Activated CD4-positive, alpha-beta T cell treated with anti-CD3 and anti-CD28 coated beads, Interleukin-10, Interleukin-2, amounts not matched to agents 100 ng/mL and 50 ng/mL, durations not matched to agents 16 hours and 8 hours (primary cell): ENCODE results near the gene BGLAP.

ENCODE experiments used
- DNase-seq: peaks from one replicate; pipeline ENCODE4 v3.0.0-alpha.2; 2020

Gene BGLAP

GRCh38 chr1:156228501-156228900 is 13.5 kb upstream of the BGLAP start:
- DNase-seq: no peak

DNA sequence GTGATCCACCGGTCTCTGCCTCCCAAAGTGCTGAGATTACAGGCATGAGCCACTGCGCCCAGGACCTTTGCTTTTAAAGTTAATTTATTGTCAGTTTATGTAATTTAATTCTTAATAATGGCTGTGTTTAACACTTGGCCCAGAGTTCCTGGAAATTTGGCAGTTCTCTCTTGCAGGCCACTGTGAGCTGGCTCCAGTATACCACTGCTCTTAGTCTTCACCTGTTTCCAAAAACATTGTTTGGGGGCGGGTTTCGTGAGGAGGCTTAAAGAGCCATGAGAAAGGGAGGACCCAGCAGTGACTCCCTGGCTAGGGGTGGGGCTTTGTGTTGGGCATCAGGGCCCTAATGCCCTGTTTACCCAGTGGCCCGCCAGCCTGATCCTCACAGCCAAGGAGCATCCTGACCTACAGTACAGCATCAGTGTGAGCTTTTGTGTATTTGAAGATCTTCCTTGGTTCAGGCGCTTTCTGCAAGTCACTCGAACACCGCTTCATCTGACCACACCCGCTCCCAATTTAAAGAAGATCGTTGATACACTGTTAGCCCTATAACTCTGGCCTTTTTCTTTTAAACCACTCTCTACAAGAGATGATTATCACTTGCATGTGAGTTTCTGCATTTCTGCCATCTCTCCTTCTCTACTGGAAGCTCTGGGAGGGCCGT is 12.0 kb upstream of the BGLAP start:
- DNase-seq: no peak

GRCh38 chr1:156230473-156230837 is 11.5 kb upstream of the BGLAP start:
- DNase-seq: no peak

DNA sequence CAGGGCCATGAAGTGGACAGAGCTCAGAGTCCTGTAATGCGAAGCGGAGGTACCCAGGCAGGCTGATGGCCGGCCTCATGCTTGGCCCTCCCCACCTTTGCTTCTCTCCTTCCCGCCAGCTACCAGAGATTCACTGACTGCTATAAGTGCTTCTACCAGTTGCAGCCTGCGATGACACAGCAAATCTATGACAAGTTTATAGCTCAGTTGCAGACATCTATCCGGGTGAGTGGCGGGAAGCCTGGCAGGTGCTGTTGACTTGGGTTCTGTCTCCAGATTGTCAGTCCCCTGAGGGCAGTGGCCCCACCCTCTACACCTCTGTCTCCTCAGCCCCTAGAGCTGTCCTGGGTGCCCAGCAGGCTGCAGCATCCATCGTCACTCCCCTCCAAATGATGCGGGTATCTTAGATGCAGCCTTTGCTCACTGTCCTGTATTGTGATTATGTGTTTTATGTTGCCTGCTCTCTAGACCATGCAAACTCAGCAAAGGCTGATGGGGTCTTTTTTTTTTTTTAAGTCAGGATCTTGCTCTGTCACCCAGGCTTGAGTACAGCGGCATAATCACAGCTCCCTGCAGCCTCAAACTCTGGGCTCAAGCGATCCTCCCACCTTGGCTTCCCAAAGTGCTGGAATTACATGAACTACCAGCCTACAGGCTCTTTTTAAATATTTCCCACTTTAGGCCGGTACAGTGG is 9.6 kb upstream of the BGLAP start:
- no peak for DNase-seq

GRCh38 chr1:156233426-156234127 is 8.4 kb upstream of the BGLAP start:
- DNase-seq: no peak

DNA sequence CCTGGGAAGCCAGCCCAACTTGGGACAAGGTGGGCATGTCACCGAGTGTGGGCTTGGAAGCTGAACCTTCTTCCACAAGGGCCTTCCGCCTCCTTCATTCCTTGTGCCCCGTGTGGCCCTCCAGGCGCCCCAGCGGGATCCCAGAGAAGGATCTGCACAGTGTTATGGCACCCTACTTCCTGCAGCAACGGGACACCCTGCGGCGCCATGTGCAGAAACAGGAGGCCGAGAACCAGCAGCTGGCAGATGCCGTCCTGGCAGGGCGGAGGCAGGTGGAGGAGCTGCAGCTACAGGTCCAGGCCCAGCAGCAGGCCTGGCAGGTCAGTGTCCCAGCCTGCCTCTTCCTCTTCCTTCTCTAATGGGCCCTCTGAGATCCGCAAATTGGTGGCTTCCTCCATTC is 5.8 kb upstream of the BGLAP start:
- no peak for DNase-seq

DNA sequence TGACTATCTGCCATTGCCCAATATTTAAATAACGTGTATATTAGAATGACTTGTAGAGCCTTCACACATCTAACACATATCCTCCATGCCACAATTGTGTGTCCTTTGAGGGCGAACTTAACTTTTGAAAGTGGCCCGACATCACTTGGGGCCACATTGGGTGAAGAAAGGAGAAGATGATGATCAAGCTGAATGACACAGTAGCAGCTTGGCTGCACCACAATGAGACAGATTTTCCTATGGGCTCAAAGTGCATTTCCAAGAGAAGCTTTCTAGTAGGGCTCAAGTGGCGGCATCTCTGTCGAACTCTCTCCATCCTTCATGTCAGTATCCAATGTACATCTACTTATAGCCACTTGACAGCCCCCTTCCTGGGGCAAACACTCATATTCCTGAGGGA is 3.7 kb upstream of the BGLAP start:
- DNase-seq: no peak

GRCh38 chr1:156241311-156241811 is 623 bp upstream of the BGLAP start:
- no peak for DNase-seq

DNA sequence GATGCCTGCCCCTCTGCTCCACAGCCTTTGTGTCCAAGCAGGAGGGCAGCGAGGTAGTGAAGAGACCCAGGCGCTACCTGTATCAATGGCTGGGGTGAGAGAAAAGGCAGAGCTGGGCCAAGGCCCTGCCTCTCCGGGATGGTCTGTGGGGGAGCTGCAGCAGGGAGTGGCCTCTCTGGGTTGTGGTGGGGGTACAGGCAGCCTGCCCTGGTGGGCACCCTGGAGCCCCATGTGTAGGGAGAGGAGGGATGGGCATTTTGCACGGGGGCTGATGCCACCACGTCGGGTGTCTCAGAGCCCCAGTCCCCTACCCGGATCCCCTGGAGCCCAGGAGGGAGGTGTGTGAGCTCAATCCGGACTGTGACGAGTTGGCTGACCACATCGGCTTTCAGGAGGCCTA is 754 bp downstream of the BGLAP start:
- no peak for DNase-seq

GRCh38 chr1:156244126-156244525 is 2.1 kb downstream of the BGLAP start:
- no peak for DNase-seq

DNA sequence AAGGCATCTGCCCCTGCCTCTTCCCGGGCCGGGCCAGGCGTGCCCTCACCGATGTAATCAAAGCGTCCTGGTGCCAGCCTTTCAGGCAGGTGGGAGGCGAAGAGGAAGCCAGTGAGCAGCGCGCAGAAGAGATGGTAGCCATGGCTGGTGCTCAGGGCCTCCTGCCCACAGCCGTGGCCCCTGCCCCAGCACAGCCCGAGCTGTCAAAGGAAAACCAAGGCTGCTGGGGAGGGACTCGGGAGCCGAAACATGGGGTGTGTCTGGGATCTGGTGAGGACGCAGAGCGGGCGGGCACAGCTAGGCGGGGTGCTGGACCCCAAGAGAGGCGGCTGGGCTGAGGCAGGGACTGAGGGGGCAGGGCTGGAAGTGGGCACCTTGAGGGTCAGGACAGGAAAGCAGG is 2.7 kb downstream of the BGLAP start:
- no peak for DNase-seq

DNA sequence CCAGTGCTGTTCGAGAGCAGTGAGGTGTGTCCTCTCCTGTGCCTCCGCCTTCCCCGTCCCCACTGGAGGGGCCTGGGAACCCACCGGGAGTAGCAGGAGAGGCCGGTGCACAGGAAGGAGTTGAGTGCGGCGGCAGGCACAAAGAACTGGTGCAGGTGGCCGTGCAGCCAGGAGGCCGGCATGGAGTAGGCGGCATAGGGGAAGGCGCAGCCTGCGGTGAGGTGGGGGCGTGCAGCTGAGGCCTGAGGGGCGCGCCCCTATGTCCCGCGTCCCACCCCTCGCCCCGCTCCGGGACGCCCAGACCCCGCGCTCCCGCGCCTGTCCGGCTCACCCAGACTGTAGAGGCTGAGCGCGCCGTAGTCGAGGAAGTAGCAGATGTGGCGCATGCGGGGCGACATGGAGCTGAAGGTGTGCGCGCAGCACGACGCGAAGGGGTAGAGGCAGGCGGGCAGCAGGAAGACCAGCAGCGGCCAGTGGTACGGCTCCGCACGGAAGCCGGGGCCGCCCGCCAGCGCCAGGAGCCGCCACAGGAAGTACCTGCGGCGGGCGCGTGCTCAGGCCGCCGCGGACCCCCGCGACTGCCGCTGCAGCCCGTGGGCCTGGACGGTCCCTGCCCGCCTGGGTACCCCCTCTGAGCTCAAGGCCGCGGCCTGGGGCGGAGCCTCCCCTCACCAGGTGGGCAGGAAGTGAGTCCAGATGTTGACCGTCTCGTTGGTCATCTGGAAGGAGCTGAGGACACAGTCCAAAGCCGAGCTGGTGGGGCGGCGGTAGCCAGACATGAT is 3.7 kb downstream of the BGLAP start:
- peak; percentile 50 for DNase-seq

DNA sequence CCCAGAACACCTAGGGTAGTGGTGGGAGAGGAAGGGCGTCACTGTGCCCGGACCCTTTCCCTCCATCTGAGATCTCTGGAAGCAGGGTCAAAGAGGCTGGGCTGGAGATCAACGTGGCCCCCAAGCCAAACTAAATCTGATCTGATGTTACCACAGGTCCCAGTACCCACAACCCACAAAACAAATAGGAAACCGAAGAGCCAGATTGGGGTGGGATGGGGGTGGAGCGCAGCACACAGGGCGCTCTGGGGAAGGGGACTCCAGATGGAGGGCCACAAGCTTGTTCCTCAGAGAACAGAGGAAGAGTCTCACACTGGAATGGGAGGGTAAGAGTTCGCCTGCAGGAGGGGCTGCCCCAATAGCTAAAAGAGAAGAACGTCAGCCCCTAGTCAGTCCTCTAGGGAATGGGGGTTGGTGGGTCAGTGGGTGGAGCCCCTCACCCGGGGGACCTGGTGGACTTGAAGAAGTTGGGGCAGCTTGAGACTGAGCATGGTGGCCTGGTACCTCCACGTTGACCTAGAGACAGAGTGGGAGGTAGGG is 4.3 kb downstream of the BGLAP start:
- DNase-seq: no peak

DNA sequence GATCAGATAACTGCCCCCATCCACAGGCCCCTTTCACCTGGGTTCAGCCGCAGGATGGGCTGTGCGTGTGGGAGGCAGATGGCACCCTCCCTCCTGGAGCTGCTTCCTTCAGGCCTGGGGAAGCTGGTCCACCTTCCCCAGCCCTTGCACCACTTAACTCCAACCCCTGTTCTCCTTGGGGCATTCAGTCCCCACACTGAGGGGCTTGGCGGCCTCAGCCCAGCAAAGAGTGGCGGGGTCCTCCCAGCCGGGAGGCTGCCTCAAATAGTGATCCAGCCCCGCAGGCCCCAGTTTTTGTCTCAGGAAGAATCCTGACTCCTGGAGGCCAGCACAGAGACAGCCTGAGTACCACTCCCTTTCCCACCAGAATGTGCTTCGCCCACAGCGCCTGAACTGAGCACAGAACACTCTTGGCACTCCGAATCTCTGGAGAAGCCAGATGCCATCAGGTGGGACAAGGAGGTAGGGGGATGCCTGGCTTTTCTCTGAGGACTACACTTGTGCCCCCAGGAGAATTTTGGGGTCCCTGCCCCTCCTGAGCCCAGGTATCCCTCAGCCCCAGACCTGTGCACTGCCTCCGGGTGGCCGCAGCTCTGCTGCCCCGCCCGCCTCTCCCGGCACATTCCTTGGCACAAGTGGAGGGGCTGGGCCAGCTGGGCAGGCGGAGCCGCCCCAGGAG is 4.9 kb downstream of the BGLAP start:
- DNase-seq: no peak

DNA sequence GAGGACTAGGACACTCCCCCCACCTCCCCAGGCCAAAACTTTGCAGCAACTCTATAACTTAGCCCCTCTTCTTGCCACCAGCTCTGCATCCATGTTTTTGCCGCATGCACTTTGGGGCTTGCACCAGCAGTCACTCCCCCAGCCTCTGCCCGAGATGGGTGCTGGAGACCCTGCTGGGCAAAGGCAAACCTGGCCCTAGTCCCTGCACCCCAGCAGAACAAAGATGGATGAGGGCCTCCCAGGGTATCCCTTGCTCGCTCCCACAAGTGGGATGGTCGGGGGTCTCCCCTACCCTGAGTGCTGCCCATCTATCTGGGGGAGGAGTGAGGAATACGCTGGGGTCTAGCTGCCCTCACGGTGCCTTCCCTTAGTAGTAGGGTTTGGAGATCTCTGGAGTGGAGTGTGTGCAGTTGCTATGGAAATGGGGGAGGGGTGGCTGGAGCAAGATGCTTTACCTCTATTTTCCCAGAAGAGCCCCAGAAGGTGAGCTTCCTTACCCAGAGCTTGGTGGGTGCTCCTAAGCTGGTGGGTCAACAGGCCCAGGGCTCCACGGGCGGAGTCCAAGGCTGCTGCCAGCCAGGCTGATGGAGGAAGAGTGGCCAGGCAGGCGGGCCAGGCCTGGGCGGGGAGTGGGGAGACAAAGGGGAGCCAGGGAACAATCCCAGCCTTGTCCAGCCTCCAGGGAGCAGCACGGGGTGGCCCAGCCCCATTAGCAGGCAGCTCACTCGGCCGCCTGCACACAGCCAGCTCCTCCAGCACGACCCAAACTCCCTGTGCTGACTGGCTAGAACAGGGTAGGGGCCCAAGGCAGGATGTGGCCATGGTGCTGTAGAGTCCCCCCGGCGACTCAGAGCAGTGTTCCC is 5.7 kb downstream of the BGLAP start, which contains the start of gene PAQR6:
PAQR6 (minus strand) TSS at position 597 of the 863 bp plus-strand sequence. CDS start 1,325 bp downstream, outside the sequence.
- DNase-seq: no peak

- no peak for DNase-seq
Measured at GRCh38 chr1:156248323-156248683, 6.3 kb downstream of the BGLAP start.

GRCh38 chr1:156249593-156249992 is 7.6 kb downstream of the BGLAP start:
- DNase-seq: no peak

DNA sequence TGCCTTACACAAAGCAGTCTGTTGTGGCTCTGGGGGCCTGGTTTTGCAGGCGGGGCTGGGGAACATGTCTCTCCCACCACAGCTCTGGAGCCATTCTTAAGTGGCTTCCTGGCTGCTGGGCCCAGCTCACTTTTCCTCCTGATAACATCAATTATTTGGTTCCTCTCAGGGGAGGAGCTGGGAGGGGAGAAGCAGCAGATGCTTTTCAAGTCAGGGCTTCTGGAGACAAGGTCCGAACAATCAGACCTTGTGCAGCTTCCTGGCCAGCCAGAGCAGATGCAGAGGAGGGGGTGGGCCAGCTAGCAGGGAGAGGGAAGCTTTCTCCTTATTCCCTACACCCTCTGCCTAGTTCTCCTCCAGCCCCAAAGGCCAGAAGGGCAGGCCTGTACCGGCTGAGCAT is 9.5 kb downstream of the BGLAP start:
- DNase-seq: no peak

GRCh38 chr1:156253634-156254033 is 11.7 kb downstream of the BGLAP start:
- DNase-seq: no peak

DNA sequence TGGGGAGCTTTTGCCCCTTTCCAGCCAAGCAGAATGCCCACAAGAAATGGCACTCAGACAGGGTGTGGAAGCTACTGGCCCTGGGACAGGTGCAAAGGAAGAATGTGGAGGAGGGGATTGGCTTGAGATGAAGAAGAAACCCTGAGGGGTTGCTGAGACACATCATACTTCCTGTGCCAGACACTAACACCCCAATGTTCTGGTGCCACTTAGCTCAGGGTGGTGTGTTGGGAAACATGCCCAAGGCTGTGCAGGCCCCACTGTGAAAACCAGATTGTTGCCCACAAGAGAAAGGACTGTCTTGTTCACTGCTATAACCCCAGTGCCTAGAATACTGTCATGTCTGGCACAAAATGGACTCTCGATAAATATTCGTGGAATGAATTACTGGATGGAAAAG is 15.7 kb downstream of the BGLAP start:
- DNase-seq: no peak

DNA sequence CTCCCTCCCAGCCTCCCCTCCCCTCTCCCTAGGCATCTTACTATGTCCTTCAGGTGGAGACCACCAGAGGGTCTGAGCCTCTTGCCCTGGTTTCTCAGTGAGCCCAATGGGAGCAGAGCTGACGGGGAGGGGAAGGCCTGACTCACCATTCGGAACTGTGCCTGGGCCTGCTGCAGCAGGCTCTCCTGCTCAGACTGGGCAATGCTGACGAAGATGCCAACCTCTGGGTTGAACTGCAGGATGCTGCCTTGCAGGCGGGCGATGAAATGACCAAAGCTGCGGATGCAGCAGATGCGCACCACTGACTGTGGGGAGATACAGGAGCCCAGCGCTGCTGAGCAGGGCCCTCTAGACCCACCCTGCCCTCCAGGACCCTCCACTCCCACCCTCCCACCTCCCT is 16.9 kb downstream of the BGLAP start:
- no peak for DNase-seq
